ENCODE measurements around the gene UPP1.
"Not testable (repeated sequence)": the region's sequence is repeated elsewhere in the genome, so short reads cannot be mapped to it uniquely, and the experiment has no call there.

The UPP1 gene

DNA sequence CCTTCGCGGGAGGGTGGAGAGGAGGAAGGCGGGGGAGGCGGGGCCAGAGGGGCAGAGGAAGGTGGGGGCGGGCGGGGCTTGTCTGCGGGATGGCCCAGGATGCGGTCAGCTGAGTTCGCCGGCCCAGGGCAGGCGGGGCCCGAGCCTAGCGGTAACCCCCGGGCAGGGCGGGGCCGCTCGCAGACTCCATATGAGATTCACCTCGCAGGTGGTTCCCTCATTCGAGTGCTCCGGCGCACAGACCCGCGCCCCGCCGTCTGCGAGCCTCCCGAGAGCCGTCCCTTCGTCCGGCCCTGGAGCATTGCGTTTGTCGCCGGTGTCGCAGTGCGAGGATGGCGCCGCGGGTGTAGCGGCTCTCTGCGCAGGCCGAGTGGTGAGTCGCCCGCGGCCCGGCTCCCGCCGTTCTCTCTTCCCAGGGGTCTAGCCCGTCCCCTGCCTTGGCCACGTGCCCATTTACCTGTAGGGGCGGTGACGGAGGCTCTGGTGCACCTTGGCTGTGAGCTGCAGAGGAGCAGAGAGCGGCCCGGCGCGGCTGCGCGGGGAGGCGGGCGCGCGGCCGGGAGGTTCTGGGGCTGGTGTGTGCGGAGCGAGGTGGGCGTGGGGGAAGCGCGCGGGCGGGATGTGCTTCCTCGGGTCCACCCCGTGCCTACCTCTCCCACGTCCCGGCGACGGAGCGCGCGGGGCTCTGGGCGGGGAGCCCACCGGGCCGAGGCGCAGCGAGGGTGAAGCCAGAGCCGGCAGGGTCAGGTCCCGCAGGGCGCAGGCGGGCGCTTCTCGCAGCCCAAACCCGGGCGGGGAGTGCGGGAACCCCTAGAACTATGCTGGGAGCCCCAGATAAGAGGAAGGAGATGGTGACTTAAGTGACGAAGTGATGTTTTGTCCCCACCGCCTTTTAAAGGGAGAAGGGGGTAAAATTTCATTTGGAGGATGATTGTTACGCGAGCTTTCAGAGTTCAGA, at the start of gene UPP1:
Gene UPP1, plus strand, starts transcription at position 220 of the 958 bp plus-strand sequence. CDS start 5,519 bp downstream, outside the sequence.
- peak; percentile 73 for DNase-seq

DNA sequence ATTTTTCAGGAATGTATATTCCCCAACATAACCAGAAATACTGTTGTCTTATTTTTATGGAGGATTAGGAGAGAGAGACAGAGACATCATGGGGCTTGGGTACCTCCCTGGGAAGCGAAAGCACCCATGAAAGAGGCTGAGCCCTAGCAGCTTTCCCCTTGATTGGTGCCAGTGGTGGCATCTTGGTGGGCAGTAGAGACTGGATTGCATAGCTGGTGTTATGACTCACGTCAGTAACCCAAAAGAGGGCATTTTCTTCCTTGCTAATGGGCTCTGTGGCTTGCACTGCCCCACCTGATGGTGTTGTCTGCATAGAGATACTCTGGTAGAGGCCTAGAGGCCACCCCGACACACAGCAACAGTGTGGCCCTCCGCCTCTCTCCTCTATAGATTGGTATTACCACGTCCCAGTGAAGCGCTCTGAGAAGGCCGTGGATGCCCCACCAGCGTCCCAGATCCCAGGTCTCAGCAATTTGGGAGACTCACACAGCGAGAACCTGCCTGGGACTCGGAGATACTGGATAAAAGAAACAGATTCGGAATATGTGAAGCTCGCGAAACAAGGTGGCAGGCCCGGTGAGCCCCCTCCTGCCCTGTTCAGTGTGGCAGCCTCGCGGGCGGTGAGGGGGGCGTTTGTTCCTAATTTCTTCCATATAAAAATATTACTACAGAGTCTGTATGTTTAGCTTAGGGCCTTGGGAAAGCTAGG, 48.0 kb upstream of the UPP1 start:
- DNase-seq = no peak

DNA sequence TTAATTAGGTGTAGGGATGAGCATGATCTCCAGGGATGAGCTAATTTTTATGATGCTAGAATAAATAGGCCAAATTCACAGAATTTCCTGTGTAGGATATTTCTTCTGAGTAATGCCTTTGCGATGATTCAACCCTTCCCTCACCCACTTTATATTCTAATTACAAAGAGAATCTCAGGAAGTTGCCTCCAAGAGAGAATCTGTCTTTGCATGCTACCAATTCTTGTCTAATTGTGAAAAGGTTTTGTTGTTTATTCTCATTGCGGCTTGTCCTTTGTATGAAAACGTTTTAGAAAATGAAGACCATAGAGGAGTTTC, 47.5 kb upstream of the UPP1 start:
- no peak for DNase-seq

DNA sequence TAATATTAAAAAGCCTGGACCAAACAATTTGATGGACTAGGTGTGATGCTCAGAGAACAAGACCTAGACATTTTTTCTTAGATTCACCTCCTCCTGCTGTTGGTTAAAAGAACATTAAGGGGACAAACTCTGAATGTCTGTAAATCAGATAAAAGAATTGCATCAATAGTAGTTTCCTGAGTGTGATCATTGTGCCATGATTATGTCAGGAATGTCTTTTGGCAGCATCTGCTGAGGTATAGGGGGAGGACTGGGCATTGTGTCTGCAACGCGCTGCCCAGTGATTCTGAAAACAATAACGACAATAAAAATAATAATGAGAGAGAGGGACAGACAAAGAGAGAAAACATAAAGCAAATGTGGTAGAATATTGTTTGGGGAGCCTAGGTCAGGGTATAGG, 46.8 kb upstream of the UPP1 start:
- DNase-seq = no peak

DNA sequence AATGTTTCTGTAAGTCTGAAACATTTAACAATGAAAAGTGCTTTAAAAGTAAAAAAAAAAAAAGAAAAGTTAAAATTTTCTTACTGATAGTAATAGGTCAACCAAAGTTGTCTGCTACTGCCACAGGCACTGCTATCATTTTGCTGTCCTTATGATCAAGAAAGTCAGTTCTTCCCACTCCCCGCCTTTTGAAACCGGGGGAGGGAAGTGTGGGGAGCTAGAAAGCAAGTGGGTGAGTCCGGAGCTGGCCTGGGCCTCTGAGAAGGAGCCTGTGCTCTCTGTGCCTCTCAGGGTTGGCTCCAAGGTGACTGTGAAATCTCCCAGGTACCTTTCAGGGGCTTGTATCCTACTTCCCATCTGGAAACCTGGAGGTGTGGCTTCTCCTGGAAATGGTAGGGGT, 46.4 kb upstream of the UPP1 start:
- no peak for DNase-seq

DNA sequence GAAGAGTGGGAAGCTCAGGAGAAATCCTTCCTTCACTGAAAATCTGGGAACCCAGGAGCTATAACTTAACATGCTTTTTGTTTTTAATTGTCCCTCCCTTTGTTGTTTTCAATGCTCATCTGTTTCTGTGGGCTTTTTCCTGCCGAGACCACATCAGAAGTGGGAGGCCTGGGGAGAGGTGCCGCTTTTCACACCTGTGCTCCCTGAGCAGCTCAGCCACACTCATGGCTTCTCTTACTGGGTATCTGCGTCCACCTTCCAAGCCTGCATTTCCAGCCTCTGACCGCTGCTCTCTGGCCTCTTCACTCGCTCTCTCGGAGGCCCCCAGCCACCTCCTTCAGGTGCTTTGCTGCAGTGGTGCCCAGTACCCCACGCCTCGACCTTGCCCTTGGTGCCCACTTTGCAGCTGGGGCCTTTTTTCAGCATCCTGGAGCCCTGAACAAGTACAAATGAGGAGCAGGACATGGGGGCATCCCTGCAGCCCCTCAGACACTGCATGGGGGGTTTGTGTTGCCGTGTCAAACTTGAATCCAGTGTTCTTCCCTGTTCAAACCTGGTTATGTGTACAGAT, 43.8 kb upstream of the UPP1 start:
- DNase-seq = no peak

DNA sequence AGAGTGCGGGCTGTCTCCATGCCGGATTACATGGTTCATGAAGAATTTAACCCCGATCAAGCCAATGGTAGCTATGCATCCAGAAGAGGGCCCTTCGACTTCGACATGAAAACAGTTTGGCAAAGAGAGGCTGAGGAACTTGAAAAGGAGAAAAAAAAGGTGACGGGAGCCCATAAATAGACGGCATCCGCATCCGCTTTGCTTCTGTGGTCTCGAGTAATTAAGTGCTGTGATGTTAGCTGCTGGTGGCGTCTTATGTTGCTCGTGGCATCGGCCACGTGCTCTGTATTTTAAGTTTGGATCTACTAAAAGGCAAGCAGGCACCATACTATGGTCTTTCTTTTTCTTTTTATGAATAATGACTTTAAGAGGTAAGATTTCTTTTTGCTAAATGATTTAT, 42.6 kb upstream of the UPP1 start:
- no peak for DNase-seq

DNA sequence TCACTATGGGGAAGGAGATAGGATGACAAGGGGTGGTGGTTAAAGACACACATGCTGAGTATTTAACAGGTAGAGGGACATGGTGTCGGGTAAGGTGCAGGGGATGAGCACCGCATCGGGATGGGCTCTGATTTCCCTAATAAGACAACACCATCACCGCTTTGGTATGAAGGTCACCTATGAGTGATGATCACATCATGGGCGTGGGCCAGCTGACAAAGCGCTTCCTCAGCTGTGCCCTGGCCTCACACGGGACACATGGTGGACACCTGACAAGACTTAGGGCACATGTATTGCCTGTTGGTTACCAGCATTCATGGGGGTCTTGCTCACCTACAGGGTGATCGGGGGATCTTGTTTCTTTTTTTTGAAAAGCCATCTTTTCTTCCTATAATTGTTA, 41.0 kb upstream of the UPP1 start:
- no peak for DNase-seq

DNA sequence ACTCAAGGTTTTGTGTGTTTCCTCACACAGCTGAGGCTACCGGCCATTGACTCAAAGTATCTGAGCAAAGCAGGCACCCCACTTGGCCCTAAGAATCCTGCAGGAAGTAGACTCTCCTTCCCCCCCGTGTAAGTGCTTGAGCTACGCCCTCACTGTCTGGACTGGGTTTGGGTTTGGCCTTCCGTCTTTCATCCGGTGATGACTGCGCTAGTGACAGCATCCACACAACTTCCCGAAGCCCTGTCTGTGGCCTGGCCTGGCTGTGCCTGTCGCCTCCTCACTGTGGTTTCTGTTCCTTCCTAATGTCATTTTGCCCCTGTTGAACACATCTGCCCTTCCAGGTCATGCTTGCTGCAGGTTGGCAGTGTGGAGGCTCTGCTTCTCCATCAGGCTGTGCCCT, 39.2 kb upstream of the UPP1 start:
- no peak for DNase-seq

DNA sequence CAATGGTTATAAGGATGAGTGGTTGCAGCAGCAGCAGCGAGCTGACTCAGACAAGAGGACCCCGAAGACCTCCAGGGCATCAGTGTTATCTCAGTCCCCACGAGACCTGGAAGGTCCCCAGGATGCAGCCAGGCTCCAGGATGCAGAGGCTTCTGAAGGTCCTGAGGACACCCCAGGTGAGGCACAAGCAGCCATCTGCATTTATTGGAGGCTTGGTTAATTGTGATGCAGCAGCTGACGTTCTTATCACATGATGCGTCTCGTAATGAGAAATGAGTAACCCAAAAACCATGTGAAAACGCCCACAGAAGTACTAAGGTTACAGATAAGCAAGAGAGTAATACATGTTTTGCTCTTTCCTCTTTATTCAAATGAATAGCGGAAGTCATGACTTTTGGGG, 36.3 kb upstream of the UPP1 start:
- no peak for DNase-seq

DNA sequence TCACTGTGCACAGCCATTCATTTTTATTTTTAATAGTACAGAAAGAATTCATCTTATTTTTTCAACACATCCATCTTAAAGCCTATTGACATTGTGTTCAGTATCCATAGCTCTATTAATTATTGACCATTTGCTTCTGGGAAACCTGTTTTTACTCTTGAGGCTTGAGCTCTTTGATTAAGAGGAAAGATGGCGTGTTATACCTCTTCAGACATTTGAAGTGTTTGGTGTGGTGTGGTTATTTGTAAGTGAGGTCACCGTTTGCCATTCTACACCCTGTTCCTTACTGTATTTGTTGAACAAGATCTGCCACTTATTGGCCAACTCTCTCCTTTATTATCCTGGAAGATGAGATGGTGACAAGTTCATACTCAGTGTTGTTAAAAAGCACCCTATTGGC, 35.3 kb upstream of the UPP1 start:
- DNase-seq = no peak

DNA sequence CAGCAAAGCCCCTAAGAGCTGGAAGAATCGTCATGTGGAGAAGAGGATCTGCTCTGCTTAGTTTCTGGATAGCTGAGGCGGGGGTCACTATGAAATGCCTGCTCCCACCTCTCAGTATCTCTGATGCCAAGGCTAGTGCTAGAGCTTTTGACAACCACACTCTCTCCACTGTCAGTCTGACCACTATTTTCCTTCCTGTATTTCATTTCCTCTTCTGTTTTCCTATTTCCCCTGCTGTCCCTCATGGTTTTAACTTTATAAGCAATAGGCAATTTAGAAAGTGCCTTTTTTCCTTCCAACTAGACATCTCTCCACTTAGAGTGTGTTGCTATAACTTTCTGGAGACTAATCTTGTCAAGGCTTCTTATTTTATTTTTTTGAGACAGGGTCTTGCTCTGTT, 30.1 kb upstream of the UPP1 start:
- no peak for DNase-seq

DNA sequence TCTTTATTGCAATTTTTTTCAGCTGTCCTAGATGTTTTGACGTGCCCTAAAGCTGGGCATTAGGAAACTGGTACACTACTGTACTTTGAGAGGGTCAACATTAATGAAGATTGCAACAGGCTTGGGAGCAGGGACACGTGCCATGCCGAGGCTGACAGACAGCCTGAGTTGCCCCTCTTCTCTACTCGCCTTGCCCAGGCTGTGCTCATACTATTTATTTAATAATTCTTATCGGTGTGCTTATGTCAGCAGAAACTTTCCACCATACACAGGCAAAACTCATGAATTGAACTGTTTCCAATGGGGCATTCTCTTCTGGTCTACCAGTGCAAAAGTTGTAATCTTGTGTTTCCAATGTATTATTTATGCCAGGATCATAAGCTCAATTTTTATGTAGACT, 29.4 kb upstream of the UPP1 start:
- no peak for DNase-seq

DNA sequence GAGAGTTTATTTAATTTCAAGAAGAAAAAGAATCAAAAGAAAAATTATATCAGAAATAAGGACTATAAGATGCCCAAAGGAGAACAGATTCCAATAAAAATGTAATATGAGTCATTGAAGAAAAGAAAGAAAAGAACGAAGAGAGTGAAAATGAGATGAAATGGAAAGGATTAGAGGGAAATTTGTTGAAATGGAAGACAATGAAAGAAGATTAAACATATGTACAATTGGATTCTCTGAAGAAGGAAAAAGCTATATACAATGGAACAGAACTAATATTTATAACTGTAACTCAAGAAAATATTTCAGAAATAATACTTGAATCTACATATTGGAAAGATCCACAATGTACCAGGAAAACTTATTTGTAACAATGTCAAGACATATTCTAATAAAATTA, 25.1 kb upstream of the UPP1 start:
- DNase-seq = no peak

DNA sequence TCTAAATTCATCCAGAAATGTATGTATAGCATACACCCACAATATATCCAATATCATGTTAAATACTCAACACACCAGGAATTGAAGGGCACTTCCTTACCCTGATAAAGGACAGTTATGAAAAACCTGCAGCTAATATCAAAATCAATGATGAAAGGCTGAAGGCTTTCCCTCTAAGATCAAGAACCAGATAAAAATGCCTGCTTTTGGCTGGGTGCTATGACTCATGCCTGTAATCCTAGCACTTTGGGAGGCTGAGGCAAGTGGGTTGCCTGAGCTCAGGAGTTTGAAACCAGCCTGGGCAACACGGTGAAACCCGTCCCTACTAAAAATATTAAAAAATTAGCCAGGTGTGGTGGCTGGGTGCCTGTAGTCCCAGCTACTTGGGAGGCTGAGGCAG, 21.6 kb upstream of the UPP1 start:
- DNase-seq = no peak

DNA sequence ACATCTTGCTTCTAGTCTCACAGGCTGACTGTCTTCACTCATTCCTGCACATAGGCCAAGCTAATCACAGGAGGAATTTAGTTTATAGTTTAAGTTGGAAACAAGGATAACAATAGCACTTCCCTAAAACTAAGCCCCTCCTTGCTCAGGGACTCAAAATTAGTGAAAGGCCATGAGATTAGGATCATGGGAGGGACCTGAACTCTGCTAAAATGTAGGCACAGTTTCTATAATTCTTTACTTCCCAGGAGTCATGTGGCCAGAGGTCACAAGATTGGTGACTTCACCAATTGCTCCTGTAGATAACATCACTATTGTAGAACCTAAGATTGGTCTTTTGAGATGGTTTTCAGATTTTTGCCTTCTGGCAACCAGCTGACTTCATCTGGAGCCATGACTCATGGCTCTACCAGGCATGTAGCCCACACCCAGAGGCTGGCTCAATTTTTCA, 14.8 kb upstream of the UPP1 start:
- no peak for DNase-seq

DNA sequence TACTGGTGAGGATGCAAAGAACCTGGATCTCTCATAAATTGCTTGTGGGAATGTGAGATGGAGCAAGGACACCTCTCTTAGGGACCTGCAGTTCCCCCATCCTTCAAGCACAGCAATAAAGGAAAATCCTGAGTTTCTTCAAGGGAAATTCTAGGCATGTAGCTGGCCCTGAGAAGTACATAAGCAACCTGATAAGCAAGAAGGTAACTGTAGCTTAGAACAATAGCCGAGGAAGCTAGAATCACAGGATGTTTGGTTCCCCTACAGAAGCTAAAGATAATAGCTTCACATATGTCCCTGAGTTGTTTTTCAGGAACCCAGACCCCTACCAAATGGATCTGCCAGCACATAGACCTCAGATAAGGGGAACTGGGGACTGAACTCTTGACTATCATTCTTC, 11.6 kb upstream of the UPP1 start:
- DNase-seq = no peak

DNA sequence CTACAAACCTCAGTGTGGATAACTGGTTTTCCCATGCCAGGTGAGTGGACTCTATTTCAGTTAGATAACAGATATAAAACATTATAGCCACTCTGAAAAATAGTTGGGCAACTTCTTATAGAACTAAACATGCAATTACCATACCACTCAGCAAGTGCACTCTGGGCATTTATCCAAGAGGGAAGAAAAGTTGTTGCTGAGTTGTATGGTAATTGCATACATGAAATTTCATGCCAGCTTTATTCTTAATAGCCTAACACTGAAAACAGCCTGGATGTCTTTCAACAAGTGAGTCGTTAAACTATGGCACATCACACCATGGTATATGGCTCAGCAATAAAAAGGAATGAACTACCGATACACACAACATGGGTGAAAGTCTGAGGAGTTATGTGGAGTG, 10.6 kb upstream of the UPP1 start:
- DNase-seq = no peak

DNA sequence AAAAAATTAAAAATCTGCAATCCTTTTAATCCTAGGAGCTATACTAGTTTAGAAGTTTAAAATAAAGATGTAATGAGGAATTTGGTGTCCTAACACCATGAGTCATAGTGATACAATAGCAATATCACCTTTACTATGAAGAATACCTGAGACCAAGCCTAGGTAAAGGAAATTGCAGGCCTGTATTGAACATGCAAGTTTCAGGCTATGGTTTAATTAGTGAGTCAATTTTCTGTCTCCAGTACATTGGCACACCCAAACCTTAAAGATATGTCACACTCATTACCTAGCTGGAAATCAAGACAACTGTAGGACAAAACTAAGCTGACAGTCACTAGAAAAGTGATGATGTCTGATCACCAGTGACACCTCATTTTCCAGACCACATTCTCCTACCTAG, 6.7 kb upstream of the UPP1 start:
- DNase-seq = not testable (repeated sequence)

DNA sequence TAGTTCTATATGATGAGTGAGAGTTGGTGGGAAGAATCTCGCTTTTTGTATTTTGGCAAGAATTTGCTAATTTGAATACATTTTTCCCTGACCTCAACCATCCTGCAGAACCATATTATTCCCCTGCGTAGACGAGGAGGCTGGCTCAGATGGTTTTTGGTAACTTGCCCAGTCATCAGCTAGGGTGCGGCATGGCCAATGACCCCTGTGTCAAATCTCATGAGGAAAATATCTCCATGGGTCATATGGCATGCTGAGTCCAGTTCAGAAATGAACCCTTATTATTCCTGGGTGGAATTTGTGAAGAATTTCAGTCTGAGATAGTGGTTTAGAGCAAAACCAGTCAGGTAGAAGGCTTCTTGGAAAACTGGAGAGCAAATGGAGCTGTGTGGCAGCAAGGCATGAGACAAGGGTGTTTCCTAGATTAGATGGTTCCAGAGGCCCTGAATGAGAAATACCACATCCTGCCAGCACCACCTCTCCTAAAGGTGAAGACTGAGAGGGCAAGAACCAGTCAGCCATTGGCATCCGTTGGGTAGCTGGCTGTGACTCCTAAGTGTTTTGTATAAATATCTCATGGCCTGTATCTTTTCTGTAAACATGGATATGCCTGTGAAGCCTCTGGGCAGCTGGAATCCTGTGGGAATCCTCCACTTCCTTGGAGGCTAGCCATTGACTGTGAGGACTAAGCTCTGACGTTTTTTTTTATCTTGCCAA, 5.8 kb upstream of the UPP1 start:
- no peak for DNase-seq

DNA sequence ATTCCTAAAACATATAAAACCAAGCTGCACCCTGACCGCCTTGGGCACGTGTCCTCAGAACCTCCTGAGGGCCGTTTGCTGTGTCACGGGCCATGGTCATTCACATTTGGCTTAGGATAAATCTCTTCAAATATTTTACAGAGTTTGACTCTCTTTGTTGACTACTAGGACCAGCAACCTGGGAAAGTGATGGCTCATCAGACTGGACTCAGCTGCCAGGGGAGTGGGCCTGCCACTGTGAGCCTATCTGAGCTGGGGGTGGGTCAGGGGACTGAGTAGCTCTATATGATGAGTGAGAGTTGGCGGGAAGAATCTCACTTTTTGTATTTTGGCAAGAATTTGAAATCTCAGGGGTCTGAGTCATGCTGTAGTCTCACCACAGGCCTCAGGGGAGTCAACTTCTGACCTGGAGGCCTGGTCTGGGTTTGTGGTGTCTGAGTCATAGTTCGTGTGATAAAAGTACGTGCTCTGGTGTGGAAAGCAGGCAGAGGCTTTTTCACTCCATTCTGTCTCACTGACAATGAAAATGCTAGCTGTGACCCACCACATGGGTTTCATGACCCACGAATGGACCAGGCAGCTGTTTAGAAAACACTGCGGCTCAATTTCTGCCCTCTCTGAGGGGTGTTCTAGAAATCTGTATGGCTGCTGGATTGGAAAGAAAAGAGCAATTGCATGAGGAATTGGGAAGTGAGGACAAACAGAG, 4.2 kb upstream of the UPP1 start:
- DNase-seq = no peak

DNA sequence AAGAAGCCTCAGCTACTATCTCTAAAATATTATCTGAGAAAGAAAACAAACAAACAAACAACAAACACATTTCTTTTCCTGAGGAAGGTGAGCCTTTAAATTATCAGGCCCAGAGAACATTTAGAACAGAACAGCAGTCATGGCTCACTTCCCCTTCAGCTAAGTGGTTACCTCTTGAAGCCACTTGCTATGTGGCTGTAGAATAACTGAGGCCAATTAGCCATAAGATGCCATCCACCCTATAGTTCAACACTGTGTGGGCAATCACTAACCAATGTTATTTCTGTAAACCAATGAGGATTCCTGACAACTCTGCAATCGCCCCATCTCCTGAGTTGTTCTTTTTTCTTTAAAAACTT, 3.7 kb upstream of the UPP1 start:
- no peak for DNase-seq

DNA sequence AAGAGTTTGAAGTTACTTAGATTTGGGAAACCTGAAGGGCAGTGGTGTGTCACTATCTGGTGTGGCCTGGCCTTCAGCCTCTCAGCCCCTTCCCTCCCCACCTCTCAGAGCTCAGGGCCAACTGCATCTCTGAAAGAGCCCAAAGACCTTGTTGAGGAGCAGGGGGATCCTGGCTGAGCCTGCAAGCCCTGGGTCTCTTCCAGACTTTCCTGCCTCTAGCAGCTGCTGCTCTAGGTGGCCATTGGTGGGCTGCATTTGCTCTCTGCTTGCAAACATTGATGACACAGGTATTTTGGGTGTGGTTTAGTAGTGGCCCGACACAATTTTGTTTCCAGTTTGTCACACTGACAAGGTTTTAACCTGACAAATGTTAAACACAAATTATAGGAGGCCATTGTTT, 3.1 kb upstream of the UPP1 start:
- DNase-seq = no peak
